Stimulated activated CD8-positive, alpha-beta memory T cell treated with anti-CD3 and anti-CD28 coated beads, Interleukin-2, amount 100 ng/mL, for 48 hours (primary cell): ENCODE data around the gene C21orf58.
A peak's percentile ranks its signal among the peaks of the same experiment; 100 is the strongest.

Experiments used
- DNase-seq, 2 donors: peaks; one replicate each; pipeline ENCODE4 v3.0.0-alpha.2; 2020; ENCODE audit warnings: low read depth in 2 of 2

C21orf58 gene

DNA sequence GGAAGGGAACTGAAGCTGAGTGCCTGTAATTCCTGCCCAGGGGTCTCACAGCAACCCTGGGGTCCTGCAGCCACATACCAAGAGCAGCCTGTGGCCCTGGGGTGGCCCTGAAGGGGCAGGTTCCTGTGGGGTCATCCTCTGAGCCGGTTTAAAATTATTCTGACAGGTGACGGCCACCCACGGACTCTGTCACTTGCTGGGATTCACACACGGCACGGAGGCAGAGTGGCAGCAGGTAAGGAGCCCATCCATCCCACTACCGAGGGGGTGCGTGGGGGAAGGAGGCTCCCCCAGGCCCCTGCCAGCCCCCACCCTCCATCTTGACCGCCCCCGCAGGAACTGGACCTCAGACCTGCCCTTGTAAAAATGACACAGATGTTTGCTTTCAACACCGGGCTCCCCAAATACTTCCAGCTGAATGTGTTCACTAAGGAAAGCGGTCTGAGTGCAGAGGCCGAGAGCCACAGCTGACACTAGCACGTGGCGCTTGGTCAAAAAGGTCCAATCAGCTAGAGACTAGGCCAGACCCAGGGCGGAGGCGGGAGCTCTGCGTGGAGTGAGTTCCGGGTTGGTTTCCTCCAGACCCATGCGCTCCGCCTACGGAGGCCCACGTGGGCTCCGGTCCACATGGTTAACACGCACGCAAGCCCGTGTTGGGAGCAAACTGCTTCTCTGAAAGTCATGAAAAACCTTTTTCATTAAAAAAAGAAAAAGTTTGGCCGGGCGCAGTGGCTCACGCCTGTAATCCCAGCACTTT, 27.5 kb downstream of the C21orf58 start:
- peak; percentile 52 to 54 for DNase-seq

DNA sequence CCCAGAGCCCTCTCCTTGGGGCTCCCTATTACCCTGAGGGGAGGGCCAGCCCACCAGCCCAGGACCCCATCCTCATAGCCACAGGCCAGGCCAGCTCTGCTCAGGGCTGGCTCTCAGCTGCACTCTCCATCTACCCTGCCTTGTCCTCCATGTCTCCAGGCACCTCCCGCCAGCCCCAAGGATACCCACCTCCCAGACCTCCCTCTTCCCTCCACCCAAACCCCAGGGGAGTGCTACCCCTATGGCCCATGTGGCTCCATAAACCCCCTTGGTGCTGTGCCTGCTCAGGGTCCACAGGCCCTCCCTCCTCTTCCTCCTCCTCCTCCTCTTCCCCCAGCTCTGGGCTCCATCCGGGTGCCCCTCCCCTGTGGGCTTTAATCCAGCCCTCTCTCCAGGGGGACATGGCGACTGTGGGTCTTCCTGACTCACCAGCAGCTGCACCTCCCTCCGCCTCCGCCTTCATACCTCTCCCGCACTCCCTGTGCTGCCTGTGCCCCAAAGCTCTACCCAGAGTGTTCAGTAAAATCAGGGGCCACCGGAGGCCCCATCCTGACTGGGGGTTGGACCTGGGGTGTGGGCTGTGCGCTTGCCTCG, 28.4 kb downstream of the C21orf58 start:
- no peak for DNase-seq

DNA sequence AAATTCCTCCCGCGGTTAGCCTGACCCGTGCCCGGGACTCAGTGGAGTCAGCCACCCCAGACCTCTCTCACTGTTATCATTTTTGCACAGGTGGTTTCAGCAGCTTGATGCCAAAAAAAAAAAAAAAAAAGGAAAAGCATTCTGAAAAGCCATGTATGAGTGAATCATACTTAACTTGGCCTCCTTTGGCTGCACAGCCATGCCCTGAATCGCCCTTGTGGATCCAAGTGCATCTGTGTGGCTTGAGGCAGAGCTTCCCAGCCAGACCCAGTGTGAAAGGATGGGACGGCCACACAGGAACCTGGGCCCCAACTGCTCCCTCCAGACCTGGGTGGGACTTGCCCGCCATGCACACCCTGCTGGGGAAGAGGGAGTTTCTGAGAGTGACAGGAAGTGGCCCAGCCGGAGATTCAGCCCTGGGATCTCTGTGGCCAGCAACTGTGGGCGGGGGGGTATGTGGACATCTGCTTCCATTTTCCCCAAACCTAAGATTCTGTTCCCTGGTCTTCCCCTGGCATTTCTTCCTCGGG, 29.0 kb downstream of the C21orf58 start:
- no peak for DNase-seq

DNA sequence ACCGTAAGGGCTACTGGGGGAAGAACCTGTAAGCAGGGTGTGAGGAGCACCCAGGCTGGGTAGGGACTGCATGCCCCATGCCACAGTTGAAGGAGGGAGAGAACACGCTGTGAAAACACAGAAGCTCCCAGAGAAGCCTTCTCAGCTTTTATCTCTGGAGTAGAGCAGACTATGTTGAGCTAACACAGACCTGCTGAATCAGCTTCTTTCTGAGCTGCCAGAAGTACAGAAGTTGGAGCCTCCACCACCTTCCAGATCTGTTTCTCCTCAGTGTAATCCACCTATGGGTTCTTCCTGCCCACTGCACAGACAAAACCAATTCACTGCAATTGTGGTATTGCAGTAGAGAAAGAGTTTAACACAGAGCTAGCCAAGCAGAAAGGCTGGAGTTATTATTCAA, 32.1 kb downstream of the C21orf58 start:
- no peak for DNase-seq

DNA sequence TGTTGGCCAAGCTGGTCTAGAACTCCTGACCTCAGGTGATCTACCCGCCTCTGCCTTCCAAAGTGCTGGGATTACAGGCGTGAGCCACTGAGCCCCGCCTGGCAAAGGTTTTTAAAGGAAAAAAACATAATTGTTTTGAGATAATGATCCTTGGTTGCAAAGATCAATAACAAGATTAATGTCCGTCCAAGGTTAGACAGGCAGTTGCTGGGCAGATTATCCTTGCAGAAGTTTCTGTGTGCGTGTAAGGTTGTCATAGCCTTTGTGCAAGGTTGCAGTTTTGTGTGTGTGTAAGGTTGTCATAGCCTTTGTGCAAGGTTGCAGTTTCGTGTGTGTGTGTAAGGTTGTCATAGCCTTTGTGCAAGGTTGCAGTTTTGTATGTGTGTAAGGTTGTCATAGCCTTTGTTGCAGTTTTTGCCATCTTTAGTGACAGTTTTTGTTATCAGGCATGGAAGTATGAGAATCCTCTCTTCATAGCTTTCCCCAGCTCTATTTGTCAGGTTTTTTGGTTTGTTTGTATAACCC, 34.0 kb downstream of the C21orf58 start:
- DNase-seq: no peak

DNA sequence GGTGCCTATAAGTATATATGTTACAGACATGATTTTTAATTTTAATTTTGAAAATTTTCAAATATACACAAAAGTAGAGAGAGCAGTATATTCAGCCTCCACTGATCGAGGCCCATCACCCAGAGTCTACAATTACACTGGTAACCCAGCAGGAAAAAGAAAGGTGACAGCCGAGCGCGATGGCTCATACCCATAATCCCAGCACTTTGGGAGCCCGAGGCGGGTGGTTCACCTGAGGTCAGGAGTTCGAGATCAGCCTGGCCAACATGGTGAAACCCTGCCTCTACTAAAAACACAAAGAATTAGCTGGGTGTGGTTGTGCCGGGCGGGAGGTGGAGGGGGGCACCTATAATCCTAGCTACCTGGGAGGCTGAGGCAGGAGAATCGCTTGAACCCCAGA, 36.1 kb downstream of the C21orf58 start:
- DNase-seq: no peak

DNA sequence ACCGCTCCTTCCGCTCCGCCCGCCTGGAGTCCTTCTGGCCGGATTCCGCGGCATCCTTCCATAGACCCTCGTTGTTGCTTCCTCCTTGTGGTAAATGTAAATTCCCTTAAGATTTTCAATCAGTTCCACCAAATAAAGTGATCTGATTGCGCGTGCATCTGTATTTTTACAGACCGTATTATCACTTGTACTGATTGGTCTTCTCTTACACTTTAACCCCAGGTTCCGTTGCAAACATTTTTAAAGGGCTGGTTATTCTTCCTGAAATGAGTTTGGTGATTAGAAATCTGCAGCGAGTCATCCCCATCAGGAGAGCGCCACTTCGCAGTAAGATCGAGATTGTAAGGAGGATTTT, 37.0 kb downstream of the C21orf58 start:
- DNase-seq: no peak

DNA sequence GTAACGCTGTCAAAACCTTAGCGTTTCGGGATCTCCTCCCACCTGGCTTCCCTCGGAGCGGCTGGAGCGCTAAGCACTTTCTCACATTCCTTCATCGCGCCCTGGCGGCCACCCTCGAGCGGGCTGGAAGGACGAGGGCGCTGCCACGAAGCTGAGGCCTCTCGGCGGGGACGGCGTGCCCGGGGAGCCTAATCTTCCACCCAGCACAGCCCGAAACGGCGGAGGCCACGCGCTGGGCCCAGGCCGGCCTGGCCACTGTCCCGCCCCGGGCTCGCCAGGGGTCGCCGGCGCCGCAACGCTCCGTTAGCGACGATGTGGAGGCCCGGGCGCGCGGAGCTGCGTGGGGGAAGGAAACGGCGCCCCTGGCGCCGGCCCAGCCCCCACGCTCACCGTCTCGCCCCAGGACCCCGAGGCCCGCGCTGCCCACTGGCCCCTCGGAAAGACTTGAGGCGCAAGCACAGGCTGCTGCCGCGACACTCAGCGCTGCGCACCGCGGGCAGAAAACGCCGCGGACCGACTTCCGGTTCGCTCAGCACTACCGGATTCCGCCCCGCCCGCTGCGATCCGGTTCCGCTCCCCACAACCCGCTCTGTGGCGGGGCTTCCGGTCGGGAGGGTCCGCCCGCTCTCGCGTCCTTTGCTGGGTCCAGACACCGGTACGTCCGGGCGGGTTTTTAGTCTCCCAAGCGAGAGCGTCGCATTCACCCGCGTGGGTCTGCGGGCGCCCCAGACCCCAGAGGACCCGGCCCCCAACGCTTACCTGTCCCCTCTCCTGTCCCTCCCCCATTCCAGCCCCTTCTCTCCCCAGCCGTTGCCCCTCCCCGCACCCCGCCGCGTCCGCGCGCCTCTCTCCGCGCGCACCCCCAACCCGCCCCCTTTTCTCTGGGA, 37.7 kb downstream of the C21orf58 start, which contains the start of gene YBEY:
TSS of gene YBEY (plus strand) at position 582 of the 887 bp plus-strand sequence. CDS start 572 bp downstream, outside the sequence.
- DNase-seq: peak; percentile 83 to 85

DNA sequence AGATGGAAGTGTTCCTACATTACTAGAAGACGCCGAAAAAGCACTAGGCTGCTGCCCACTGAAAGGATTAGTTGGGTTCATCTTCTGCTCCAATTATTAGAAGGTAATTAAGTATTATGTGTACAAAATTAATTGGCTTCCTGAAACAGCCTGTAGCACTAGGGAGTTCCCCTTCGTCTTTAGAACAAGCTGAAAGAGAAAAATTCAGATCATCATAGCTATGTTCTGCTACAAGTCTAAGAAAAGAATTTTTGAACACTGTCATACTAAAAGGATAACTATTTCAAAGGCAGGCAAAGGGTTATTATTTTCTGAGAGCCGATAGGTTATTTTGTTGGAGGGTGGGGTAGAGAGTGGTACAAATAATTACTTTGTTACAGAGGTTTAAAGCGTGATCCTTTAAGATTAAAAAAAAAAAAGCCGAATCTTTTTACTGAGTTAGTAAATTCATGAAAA, 38.4 kb downstream of the C21orf58 start, which contains the start of gene MCM3AP:
TSS of gene MCM3AP (minus strand) at position 406 of the 456 bp plus-strand sequence. CDS start at position 81, 325 bp downstream.
- DNase-seq: no peak

DNA sequence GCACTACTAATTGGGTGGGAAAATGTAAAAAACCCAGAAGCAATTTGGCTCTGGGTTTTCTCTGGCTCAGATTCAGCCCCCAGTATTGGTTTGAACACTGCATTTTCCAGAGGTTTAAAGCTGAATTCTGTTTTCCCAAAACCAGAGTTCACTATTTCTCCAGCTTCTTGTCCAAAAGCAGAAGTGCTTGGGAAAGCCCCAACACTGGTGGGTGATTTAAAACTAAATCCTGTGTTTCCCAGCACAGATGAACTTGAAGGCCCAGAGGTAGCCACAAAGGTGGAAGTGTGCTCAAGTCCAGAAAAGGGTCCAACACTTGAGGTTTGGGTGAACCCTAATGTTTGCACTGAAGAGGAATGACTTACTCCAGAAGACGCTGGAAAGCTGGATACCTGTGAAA, 38.9 kb downstream of the C21orf58 start:
- no peak for DNase-seq

DNA sequence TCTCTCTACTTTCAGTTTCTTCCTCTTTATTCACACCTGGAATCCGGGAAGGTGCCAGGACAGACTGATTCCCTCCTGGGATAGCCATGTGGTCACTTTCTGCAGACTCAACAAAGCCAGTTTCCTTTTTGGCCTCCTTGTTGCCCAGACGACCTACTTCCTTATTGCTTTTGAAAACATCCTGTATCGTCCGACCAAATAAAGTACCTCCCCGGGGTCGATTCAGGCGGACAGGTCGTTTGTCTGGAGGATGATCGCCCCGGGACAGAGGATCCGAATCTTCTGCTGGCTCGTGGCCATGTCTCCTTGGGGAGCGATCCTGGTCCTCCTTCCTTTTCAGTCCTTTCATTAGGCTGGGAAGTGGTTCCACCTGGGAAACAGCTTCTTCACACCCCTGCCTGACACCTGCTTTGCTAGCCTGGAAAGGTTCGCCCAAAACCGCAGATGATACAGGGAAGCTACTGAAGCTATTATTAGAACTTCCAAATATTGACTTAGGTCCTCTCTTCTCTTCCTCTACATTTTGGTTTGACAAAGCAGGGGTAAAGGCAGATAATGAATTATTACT, 39.5 kb downstream of the C21orf58 start:
- DNase-seq: no peak

DNA sequence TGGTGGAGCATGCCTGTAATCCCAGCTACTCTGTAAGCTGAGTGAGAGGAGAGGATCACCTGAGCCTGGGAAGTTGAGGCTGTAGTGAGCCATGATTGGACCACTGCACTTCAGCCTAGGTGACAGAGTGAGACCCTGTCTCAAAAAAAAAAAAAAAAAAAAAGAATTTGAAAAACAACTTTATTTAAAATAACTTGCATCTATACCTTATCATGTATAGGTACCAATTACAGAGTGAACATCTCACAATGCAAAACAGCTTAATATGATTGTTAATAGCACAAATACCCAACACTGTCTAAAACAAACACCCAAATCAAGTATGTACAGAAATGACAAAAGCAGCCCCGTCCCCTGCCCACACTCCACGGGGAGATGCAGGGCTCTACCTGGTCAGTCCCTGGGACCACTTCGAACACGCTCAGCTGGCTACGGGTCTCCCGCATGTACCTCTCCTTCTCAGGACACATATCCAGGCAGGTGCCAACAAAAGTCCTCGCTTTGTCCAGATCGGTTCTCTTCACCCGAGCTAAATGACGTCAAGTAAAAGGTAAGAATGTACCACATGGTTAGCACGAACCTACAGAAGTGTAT, 48.8 kb downstream of the C21orf58 start:
- no peak for DNase-seq

DNA sequence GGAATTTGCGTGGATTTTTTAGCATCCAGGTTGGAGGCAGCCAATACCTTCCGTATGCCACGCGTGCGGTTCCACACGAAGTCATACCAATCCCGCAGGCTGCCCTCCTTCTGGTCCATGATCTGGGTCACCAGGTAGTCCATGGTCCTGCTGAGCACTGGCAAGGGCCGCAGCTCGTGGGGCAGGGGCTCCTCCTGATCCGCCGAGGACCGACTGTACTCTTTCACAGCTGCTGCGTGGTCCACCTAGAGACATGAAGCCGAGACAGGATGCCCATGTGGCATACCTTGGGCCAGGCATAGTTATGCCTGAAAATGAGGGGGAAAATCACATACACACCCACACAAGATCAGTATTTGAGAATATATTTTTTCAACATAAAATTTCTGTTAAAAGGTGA, 50.3 kb downstream of the C21orf58 start:
- DNase-seq: no peak

DNA sequence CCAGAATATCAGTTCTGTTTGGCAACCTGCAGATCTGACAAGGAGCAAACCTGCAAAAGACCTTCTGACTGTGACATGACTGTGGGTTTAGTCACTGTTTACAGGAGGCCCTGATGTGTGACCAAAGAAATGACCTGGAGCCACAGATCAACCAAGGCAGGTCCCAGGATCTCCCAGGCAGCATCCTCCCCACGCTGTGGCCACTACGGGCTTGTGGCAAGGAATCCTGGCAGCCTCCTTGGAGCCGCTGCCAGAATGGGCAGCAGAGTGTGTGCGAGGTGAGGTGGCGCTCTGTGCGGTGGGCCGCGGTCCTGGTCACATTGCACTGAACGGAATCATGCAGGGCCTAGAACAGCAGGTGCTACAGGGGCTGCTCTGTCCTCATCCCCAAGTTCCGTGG, 54.2 kb downstream of the C21orf58 start:
- DNase-seq: no peak

DNA sequence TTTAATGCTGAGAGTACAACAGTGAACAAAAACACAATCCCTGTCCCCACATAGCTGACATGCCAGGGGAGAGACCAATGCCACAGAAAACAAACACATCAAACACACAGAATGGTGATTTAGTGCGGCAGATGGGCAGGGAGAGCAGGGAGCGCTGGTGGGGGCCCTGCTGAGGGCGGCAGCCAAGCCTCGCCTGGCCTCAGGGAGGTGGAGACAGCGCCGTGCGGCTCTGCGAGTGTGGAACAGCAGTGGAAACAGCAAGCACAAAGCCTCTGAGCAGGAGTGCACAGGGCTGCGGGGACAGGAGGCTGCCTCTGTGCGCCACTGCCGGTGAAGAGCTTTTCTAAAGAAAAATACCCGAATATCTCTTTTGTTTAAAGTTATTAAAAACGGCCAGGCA, 55.3 kb downstream of the C21orf58 start:
- DNase-seq: no peak

DNA sequence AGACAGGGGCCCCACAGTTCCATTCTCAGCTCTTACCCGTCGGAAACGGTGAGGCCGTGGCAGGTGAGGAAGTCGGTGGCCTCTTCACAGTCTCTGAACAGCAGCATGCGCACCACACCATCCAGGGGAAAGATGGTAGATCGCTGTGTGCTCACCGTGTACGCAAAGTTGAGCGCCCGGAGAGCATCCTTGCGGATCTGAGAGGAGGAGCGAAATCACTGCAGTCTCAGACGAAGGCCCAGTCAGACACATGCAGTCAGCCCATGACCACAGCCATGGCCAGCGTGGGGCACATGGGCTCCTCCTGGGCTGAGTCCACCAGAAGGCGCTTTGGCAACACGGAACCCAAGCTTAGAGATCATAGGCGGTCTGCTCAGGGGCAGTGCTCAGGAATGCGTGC, 56.7 kb downstream of the C21orf58 start:
- DNase-seq: no peak

DNA sequence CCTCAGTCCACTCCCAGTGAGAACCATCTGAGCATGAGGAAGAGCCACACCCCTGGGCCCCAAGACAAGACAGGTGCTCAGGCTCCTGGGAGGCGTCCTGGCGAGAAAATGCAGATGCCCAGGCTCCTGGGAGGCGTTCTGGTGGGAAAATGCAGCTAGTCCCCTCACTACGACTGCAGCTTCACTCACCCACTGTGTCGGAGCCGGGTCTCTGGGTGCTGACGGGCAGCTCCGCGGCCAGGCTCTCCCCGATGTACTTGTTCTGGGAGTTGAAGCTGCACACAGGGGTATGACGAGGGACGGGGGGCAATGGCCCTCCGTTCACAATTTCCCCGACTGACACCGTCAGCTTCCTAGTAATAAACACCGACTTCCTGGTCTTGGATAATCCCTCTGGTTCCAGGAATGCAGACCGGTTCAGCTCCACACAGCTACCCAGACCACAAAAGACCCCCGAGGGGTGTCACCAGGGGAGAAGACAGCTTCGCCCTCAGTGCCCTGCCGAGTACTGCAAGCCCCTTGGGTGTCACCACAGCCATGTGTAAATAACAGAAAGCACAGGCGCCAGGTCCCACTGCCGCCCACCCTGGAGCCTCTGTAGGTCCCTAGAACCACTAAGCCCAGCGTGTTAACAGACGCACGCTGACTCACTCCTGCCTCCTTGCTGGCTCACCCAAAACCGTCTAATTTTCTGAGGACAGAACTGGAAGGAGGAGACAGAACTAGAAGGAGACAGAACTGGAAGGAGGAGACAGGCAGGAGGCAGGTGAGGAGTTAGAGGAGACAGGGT, 57.7 kb downstream of the C21orf58 start:
- no peak for DNase-seq

DNA sequence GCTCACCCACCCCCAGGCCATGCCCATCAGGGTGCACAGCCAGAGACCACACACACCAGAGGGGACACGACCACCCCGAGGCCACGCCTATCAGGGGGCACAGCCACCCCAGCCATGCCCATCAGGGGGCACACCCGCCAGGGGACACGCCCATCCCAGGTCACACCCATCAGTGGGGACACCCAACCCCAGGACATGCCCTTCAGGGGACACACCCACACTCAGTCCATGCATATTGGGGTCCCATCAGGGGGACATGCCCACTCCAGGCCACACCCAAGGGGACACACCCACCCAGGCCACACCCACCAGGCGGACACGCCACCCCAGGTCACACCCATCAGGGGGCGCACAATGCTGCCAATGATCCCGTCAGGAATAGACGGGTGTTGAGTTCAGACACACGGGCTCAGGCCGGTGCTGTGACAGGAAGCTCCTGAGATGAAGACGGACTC, 59.0 kb downstream of the C21orf58 start:
- no peak for DNase-seq

DNA sequence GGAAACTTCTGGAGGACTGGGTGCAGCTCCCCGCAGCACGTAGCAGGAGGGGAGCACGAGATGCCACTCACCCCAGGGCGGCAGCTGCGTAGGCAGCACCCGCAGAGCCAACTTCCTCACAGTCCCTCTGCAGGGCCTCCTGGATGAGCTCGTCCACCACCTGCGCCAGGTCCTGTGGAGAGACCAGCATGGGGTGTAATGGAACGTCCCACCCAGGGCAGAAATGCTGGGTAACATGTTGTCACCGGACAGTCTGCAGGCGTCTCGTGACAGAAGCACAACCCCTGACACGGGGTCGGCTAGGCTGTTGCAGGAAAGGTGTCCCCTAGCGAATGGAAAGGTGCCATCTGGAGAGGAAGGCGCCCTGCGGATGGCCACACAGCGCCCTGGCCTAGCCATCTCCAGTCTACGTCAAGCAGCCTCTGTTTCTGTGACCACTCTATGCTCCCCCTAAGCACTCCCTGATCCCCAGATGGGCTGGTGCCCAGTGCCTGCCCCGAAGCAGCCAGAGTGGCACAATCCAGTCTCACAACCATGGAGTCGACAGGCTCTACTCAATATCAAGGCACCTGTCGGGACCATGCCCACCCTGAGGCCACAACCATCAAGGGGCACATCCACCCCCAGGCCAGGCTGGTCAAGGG, 59.5 kb downstream of the C21orf58 start:
- DNase-seq: no peak
